NCI-H2029 (cell line): ENCODE measurements around the gene ECSCR.
A peak's percentile ranks its signal among the peaks of the same experiment; 100 is the strongest.
"Not testable (repeated sequence)": the region's sequence is repeated elsewhere in the genome, so short reads cannot be mapped to it uniquely, and the experiment has no call there.

ENCODE experiments used
- DNase-seq: peaks from one replicate; lab custom pipeline; 2025; lab: John Stamatoyannopoulos, UW

The ECSCR gene

GRCh38 chr5:139413963-139414362, 48.6 kb downstream of the ECSCR start:
- no peak for DNase-seq

DNA sequence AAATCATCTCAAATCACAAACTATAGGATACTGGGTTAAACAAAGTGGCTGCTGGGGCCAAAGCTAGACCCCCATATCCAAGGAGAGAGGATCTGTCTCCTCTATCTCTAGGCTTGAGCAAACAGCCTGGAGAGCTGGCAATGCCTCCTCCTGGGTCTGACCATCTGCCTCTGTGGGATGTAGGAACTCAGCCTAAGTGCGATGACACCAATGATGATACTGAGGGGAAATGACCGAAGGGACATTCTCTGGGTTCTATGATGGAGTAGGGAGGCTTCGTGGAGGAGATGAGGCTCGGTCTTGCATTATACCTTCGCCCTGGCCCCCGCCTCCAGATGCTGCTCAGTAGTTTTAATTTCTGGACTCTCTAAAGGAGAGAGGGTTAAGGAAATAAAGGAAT, 49.4 kb downstream of the ECSCR start:
- DNase-seq = no peak

DNA sequence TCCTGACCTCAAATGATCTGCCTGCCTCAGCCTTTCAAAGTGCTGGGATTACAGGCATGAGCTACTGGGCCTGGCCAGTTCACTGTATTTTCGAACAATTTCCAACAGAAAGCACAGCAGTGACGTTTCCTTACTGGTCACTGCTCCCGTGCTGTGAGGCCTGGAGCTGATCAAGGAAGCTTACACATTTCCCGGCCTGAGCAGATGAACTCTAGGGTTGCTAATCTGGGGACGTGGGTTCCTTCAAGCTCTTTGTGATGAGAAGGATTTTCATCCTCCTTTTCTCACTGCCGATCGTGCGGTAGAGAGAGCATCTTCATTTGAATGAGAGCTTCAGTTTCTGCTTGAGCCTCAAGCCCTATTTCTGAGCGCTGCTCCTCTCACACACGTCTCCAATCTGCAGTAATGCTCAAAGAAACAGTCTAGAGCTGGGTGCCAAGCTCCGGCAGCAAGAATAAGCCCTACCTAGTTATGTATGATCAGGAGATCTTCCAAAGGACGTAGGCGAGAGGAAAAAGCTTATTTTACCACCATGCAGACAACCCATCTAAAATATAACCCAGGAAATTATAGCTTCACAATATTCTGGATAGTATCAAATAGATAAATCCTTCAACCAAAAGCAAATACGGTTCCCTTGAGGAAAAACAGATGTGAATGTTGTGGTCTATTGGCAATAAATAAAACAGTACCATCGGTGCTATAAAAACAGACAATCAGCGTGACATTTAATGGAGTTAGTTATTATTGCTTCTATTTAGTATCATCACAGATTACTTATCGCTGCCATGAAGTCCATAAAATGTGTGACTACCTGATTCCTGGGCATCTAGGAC, 51.3 kb downstream of the ECSCR start:
- no peak for DNase-seq

DNA sequence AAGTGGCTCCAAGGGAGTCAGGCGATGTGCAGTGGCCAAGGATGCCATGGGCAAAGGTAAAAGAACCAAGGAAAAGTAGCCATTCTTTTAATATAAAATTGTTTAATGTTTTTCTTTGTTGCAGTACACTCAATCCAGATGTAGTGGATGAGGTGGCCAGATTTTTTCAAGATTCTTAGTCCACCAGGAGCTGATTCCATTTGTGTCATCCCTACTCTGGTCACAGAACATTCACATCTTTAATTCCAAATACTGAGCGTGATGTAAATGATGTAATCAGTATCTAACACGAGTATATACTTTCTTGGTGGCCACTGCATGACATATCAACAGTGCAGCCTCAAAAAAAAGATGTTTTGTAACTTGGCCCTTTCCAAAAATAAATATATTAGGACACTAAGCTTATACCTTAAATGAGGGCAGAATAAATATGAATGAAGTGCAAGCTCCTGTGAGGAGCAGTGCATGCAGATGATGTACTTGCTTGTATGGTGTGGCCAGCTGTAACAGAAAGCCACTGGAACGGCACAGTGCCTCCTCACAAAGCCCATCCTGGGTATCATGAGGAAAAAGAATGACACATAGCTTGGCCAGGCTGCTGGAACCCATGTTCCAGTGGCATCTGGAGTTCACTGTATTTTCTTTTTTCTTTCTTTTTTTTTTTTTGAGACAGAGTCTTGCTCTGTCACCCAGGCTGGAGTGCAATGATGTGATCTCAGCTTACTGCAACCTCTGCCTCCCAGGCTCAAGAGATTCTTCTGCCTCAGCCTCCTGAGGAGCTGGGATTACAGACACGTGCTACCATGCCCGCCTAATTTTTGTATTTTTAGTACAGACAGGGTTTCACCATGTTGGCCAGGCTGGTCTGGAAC, 52.2 kb downstream of the ECSCR start:
- no peak for DNase-seq

- DNase-seq = not testable (repeated sequence)
Measured at GRCh38 chr5:139409116-139409515, 53.4 kb downstream of the ECSCR start.

GRCh38 chr5:139408191-139408590, 54.4 kb downstream of the ECSCR start:
- DNase-seq = no peak

GRCh38 chr5:139407517-139407916, 55.0 kb downstream of the ECSCR start:
- no peak for DNase-seq

DNA sequence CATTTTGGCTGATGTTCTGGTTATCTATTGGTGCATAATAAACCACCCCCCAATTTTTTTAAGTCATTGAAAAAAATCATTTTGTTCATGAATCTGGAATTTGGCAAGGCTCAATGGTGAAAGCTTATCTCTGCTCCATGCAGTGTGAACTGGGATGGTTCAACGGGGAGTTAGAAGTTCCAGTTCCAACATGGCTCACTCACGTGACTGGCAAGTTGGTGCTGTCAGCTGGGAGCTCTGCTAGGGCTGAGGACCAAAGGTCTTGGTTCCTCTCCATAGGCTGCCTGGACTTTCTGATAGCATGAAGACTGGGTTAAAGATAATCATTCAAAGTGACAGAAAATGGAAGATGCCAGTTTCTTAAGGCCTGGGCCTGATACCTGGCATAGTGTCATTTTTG, 55.6 kb downstream of the ECSCR start:
- no peak for DNase-seq

- no peak for DNase-seq
Measured at GRCh38 chr5:139404484-139404840, 58.1 kb downstream of the ECSCR start.

DNA sequence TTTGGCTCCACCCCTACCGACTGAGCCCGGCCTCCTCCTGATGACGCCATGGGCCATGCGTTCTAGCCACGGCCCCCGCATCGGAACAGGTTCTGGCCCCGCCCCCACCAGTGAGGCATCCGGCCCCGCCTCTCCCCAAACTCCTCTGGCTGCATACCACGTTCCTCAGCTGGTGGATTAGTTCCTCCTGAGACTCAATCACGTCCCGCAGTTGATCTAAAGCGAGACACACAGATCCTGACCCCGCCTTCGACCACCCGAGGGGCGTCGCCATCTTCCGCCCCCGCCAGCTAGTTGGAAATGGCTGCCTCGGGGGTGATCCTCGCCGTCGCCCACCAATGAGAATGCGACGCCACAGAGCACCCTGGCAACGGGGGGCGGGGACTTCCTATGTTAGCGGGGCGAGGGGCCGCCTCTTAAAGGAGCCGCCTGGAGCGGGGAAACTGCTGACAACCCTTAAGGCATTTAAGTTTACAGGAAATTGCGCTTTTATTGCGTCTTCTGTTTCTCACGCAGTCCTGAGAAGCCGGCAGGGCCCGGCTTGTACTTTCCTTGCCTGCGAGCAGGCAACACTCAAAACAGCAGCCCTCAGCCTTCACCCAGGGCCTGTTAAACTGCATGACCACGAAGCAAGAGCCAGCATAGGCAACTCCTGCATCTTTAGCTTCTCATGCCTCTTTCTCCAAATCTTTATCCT, 58.6 kb downstream of the ECSCR start, which contains the start of gene SPATA24:
Gene SPATA24, minus strand, starts transcription at position 303 of the 697 bp plus-strand sequence. Its CDS starts 29 bp downstream, at position 274.
- DNase-seq = peak; percentile 96

- no peak for DNase-seq
Measured at GRCh38 chr5:139403418-139403786, 59.1 kb downstream of the ECSCR start.

- peak; percentile 20 for DNase-seq
Measured at GRCh38 chr5:139402561-139403158, 59.9 kb downstream of the ECSCR start.

GRCh38 chr5:139401546-139401945, 61.0 kb downstream of the ECSCR start:
- no peak for DNase-seq

GRCh38 chr5:139399501-139400121, 62.9 kb downstream of the ECSCR start:
- no peak for DNase-seq
